Prostate gland (tissue), 2 donors: ENCODE data around the gene ZNF569.

Experiments
- POLR2A ChIP-seq: fragments of 450-650 bp; IDR thresholded peaks from one replicate; pipeline ENCODE4 v1.6.1; 2016; ENCODE audit warnings: antibody characterized with exemption, mild to moderate bottlenecking
- TF ChIP-seq, protein P1 (sequence below), 4 experiments: fragments of 200-600 bp in 2 of 4; fragments of 450-650 bp in 2 of 4; sonication (generic) in 2 of 4; IDR thresholded peaks; 1 replicate in 3 of 4; 2 replicates in 1 of 4; pipeline ENCODE4 v1.5.1; 2016 to 2019; ENCODE audit warnings: antibody characterized with exemption in 4 of 4, mild to moderate bottlenecking in 2 of 4, moderate library complexity in 2 of 4

DNA sequence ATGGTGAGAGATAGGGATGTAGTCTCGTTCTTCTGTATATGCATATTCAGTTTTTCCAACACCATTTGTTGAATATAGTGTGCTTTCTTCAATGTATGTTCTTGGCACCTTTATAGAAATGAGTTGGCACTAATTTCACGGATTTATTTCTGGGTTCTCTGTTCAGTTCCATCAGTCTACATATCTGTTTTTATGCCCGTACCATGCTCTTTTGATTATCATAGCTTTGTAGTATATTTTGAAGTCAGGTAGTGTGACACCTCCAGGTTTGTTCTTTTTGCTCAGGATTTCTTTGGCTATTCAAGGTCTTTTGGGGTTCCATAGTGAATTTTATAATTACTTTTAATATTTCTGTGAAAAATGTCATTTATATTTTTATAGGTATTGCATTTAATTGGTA, 25.0 kb upstream of the ZNF569 start:
- TF ChIP-seq, protein P1, sequence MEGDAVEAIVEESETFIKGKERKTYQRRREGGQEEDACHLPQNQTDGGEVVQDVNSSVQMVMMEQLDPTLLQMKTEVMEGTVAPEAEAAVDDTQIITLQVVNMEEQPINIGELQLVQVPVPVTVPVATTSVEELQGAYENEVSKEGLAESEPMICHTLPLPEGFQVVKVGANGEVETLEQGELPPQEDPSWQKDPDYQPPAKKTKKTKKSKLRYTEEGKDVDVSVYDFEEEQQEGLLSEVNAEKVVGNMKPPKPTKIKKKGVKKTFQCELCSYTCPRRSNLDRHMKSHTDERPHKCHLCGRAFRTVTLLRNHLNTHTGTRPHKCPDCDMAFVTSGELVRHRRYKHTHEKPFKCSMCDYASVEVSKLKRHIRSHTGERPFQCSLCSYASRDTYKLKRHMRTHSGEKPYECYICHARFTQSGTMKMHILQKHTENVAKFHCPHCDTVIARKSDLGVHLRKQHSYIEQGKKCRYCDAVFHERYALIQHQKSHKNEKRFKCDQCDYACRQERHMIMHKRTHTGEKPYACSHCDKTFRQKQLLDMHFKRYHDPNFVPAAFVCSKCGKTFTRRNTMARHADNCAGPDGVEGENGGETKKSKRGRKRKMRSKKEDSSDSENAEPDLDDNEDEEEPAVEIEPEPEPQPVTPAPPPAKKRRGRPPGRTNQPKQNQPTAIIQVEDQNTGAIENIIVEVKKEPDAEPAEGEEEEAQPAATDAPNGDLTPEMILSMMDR (IDR thresholded peaks at IDR 0.05): no peak
- TF ChIP-seq POLR2A: no peak
